Kidney (tissue), 14 donors: Measurements from ENCODE around the gene ABCC3. TPM values are rescaled to one million over a fixed set of nuclear protein-coding genes. Genes with fewer than 3 reads are reported as not detected.

Source experiments
- DNase-seq, 5 donors: peaks; one replicate each; pipeline ENCODE4 v3.0.0-alpha.2; 2013 to 2020
- FAIRE-seq: peaks from 2 replicates; lab custom pipeline; 2012; peaks lifted over from hg19 to GRCh38; lab: Jason Lieb, UNC
- H3K27ac ChIP-seq, 2 donors: one replicate each; pipeline ENCODE4 v1.7.0; 2013; ENCODE audit warnings: low read depth in 2 of 2, low read length in 2 of 2, inconsistent platforms in 1 of 2
- H3K27me3 ChIP-seq: one replicate; pipeline ENCODE4 v1.7.1; 2013; ENCODE audit warnings: low read length, inconsistent platforms; ENCODE audit not compliant: control insufficient read depth, insufficient read depth
- H3K36me3 ChIP-seq, 3 donors: one replicate each; pipeline versions ENCODE4 v1.7.0 to v1.7.1; 2013; ENCODE audit warnings: low read length in 3 of 3, control low read depth in 1 of 3, inconsistent platforms in 1 of 3; ENCODE audit not compliant: insufficient read depth in 3 of 3, control insufficient read depth in 2 of 3
- H3K4me1 ChIP-seq, 3 donors: one replicate each; pipeline versions ENCODE4 v1.7.0 to v1.7.1; 2013; ENCODE audit warnings: low read length in 3 of 3, inconsistent platforms in 1 of 3, low read depth in 1 of 3; ENCODE audit not compliant: control insufficient read depth in 2 of 3, insufficient read depth in 2 of 3
- H3K4me3 ChIP-seq, 3 donors: one replicate each; pipeline versions ENCODE4 v1.7.0 to v1.8.1; 2013; ENCODE audit warnings: low read length in 3 of 3, control low read depth in 1 of 3, inconsistent platforms in 1 of 3
- H3K9ac ChIP-seq, 3 donors: one replicate each; pipeline versions ENCODE4 v1.7.0 to v1.7.1; 2013; ENCODE audit warnings: low read length in 3 of 3, control low read depth in 1 of 3, inconsistent platforms in 1 of 3
- H3K9me3 ChIP-seq, 3 donors: one replicate each; pipeline versions ENCODE4 v1.7.0 to v1.7.1; 2013; ENCODE audit warnings: low read length in 3 of 3, control low read depth in 1 of 3, inconsistent platforms in 1 of 3; ENCODE audit not compliant: control insufficient read depth in 2 of 3, insufficient read depth in 1 of 3
- intact Hi-C: fragments of 100-400 bp; cut with DNase I; formaldehyde crosslinking; loops from one replicate; pipeline ENCODE4 v1.11.1; 2022
- polyA plus RNA-seq: library from polyadenylated mRNA; stranded (reverse); fragments of 350-450 nt; fragmentation: Illumina TruSeq; extraction: RNeasy Lipid Tissue Mini Kit (QIAGEN cat#74804); gene quantifications from one replicate; pipeline ENCODE4 v1.2.3, GENCODE V29; 2014; ENCODE audit warnings: low read depth, low replicate concordance; ENCODE audit not compliant: insufficient read depth
- total RNA-seq: library from RNA; stranded (reverse); fragmentation: NEBNext Ultra II Directional; extraction: Animal tissue kit (Norgen Biotek cat#: 25700); gene quantifications from one replicate; pipeline ENCODE4 v1.2.1, GENCODE V29; 2021
- TF ChIP-seq, protein P1 (sequence below): IDR thresholded peaks from 3 replicates; pipeline ENCODE4 v1.5.1; 2012; ENCODE audit warnings: mild to moderate bottlenecking, moderate library complexity, borderline replicate concordance; ENCODE audit not compliant: insufficient read depth; ENCODE audit errors: extremely low read depth
- donor health status: control.
- donor health status: control.
- donor health status: control.
- donor health status: control.
- donor health status: control.
- donor health status: DM: yes; HTN: yes; CAD: no.
- donor health status: Normal renal cell carcinoma (clear cell type).

ABCC3 gene
- total and polyA plus RNA-seq, 2 donors from 2014 or later, result 9.3 to 156 TPM

DNA sequence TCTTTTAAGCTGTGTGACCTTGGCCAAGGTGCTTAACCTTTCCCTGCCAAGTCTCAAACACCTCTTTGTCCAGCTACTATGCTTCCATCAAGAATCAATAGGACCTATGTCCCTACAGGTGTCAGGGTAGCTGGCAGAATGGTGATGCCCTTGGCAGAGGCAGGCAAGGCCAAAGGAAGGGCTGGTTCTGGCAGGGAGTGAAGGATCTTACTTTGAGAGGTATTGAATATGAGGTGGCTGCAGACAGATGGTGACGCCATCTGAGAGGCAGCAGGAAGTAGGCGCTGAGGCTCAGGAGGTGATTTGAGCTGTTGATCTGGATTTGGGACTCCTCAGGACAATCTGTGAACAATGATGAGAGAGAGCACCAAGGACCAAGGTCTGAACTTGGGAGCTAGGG lies 12.5 kb downstream of the ABCC3 start:
- Histone ChIP-seq H3K9me3 (no peaks in the 10 kb centered on the region), H3K36me3 (no peaks in the 10 kb centered on the region), H3K27me3 (no peaks in the 10 kb centered on the region), H3K4me1 (peaks cover 0 to 5% (median 2%) of the 10 kb centered on the region in 3 donors), H3K4me3 (no peak overlapping the region), H3K27ac (no peak overlapping the region), H3K9ac (no peak overlapping the region)
- TF ChIP-seq, protein P1, sequence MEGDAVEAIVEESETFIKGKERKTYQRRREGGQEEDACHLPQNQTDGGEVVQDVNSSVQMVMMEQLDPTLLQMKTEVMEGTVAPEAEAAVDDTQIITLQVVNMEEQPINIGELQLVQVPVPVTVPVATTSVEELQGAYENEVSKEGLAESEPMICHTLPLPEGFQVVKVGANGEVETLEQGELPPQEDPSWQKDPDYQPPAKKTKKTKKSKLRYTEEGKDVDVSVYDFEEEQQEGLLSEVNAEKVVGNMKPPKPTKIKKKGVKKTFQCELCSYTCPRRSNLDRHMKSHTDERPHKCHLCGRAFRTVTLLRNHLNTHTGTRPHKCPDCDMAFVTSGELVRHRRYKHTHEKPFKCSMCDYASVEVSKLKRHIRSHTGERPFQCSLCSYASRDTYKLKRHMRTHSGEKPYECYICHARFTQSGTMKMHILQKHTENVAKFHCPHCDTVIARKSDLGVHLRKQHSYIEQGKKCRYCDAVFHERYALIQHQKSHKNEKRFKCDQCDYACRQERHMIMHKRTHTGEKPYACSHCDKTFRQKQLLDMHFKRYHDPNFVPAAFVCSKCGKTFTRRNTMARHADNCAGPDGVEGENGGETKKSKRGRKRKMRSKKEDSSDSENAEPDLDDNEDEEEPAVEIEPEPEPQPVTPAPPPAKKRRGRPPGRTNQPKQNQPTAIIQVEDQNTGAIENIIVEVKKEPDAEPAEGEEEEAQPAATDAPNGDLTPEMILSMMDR, result no peak
- FAIRE-seq, result no peak
- DNase-seq, result peak in 2 of 5 donors; percentile 11 to 18
- intact Hi-C loops, result no loop called here

DNA sequence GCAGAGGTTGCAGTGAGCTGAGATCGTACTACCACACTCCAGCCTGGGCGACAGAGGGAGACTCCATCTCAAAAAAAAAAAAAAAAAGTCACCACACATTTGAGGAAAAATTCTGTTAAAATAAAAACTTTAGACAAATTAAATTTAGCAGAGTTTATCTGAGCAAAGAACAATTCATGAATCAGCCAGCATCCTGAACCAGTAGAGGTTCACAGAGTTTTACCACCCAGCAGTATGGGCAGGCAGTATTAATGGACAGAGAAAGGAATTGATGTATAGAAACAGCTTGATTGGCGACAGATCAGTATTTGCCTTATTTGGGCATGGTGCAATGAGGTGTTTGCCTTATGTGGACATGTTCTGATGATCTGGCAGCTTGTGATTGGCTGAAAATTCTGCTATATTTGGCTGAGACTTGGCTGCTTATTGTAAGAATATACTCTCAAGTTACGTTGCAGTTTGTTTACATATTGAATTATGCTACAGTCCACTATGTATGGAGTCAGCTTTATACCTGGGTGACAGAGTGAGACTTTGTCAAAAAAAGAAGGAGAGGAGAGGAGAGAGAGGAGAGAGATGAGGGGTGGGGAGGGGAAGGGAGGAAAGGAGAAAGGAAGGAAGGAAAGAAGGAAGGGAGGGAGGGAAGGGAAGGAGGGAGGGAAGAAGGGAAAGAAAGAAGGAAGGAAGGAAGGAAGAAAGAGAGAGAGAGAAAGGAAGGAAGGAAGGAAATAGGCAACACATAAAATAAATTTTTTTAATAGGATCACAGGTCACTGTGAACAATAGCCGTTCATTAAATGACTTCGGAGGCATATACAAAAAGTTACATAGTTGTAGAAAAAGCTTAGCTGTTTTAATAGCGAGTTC lies 14.6 kb downstream of the ABCC3 start:
- TF ChIP-seq, protein P1, result no peak
- FAIRE-seq (no peak), DNase-seq (no peak)
- Histone ChIP-seq H3K9me3 (no peaks in the 10 kb centered on the region), H3K27ac (no peak overlapping the region), H3K36me3 (no peaks in the 10 kb centered on the region), H3K4me1 (no peaks in the 10 kb centered on the region), H3K9ac (no peak overlapping the region), H3K27me3 (no peaks in the 10 kb centered on the region), H3K4me3 (no peak overlapping the region)
- intact Hi-C loops, result no loop called here

DNA sequence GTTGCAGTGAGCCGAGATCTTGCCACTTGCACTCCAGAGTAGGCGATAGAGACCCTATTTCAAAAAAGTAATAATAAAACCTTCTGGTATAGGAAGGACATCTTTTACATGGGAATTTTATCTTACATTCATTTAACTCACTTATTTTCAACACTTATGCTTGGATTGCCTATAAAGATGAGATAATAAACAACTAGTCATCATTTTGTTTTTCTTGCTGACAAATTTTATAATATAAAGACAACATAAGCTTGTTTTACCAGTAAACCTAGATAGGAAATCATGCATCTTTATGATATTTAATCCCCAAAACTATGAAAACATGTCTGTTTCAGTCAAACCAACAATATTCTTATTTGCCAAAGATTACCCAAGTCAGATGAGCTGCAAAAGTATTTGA lies 17.0 kb downstream of the ABCC3 start:
- DNase-seq (no peak), FAIRE-seq (no peak)
- no peak overlapping the region for H3K9ac ChIP-seq

More for the DNA sequence above, 17.0 kb downstream of the ABCC3 start:
- no peaks in the 10 kb centered on the region for H3K36me3 ChIP-seq
- no peak overlapping the region for H3K4me3 ChIP-seq
- H3K27me3 ChIP-seq, result no peaks in the 10 kb centered on the region
- intact Hi-C loops, result no loop called here
- H3K27ac ChIP-seq, result no peak overlapping the region
- H3K4me1 ChIP-seq, result no peaks in the 10 kb centered on the region
- no peaks in the 10 kb centered on the region for H3K9me3 ChIP-seq
- TF ChIP-seq, protein P1, result no peak
